HepG2 (cell line): ENCODE data around the gene GUCY2F. TPM values are rescaled to one million over a fixed set of nuclear protein-coding genes. Genes with fewer than 3 reads are reported as not detected.

Experiments used
- ATAC-seq: fragments of 200-7000 bp; cut with Tn5 transposase; 3 replicates; pipeline ENCODE4 v1.9.1; 2020; ENCODE audit warnings: mild to moderate bottlenecking, moderate library complexity
- BruUV-seq: library from RNA; stranded (reverse); fragments of 400-500 nt; replicated peaks from 2 replicates; lab custom pipeline; 2021; lab: Mats Ljungman, UMichigan
- CTCF ChIA-PET: fragments of 300-600 bp; formaldehyde crosslinking; extraction: SDS; loops from one replicate; lab custom pipeline; 2021; ENCODE audit warnings: low total read pairs, inconsistent platforms, low intra/inter-chr PET ratio; lab: Yijun Ruan, JAX
- POLR2A ChIA-PET: fragments of 350-600 bp; sonication (Branson Sonifier 250); formaldehyde crosslinking; loops from one replicate; lab custom pipeline; 2020; ENCODE audit warnings: antibody characterized with exemption, inconsistent platforms; lab: Yijun Ruan, JAX
- DNase-seq: peaks from one replicate; pipeline ENCODE4 v3.0.0-alpha.2; 2015; ENCODE audit warnings: low spot score
- FAIRE-seq: peaks from 3 replicates; lab custom pipeline; 2011; peaks lifted over from hg19 to GRCh38; lab: Jason Lieb, UNC
- H2AFZ ChIP-seq: one replicate; pipeline ENCODE4 v1.6.1; 2011; ENCODE audit warnings: low read length, inconsistent platforms
- H3K27ac ChIP-seq: fragments of 300-600 bp; 3 replicates; pipeline ENCODE4 v1.8.0; 2011; ENCODE audit warnings: mixed run types, mild to moderate bottlenecking, mixed read lengths, low read length, inconsistent platforms; ENCODE audit not compliant: insufficient read depth; ENCODE audit errors: extremely low read length
- H3K27me3 ChIP-seq, 2 experiments: fragments of 200-600 bp in 1 of 2; 2 replicates in 1 of 2; 3 replicates in 1 of 2; pipeline versions ENCODE4 v1.6.0 to v1.8.0; 2011; ENCODE audit warnings: low read length in 2 of 2, mild to moderate bottlenecking in 2 of 2, moderate library complexity in 2 of 2, inconsistent platforms in 1 of 2; ENCODE audit not compliant: insufficient read depth in 2 of 2, control insufficient read depth in 1 of 2
- H3K36me3 ChIP-seq, 2 experiments: fragments of 200-600 bp in 1 of 2; replicated peaks in 1 of 2; 2 replicates in 1 of 2; 3 replicates in 1 of 2; pipeline versions ENCODE4 v1.5.1 to v1.8.0; 2011; ENCODE audit warnings: low read length in 2 of 2, inconsistent platforms in 1 of 2; ENCODE audit not compliant: insufficient read depth in 2 of 2, control insufficient read depth in 1 of 2
- H3K4me1 ChIP-seq: 2 replicates; pipeline ENCODE4 v1.5.1; 2012; ENCODE audit warnings: low read length, inconsistent platforms; ENCODE audit not compliant: insufficient read depth
- H3K4me2 ChIP-seq: 2 replicates; pipeline ENCODE4 v1.6.0; 2011; ENCODE audit warnings: low read depth, low read length, inconsistent platforms
- H3K4me3 ChIP-seq, 3 experiments: fragments of 200-600 bp in 1 of 3; sonication (generic), shearing (Covaris generic) in 1 of 3; replicated peaks in 1 of 3; 2 replicates each; pipeline ENCODE4 v1.5.1; 2011 to 2016; ENCODE audit warnings: low read length in 3 of 3, inconsistent platforms in 2 of 3, low read depth in 2 of 3, mild to moderate bottlenecking in 2 of 3, control low read depth in 1 of 3, mixed read lengths in 1 of 3; ENCODE audit not compliant: insufficient read depth in 1 of 3
- H3K79me2 ChIP-seq: one replicate; pipeline ENCODE4 v1.6.1; 2011; ENCODE audit warnings: low read length, inconsistent platforms; ENCODE audit not compliant: insufficient read depth
- H3K9ac ChIP-seq: 2 replicates; pipeline ENCODE4 v1.6.0; 2011; ENCODE audit warnings: mild to moderate bottlenecking, low read depth, low read length, inconsistent platforms; ENCODE audit not compliant: insufficient read depth
- H3K9me3 ChIP-seq: 2 replicates; pipeline ENCODE4 v1.5.1; 2012; ENCODE audit warnings: mild to moderate bottlenecking, low read length
- H4K20me1 ChIP-seq: 2 replicates; pipeline ENCODE4 v1.6.0; 2011; ENCODE audit warnings: inconsistent platforms, mild to moderate bottlenecking, low read length, moderate library complexity; ENCODE audit not compliant: insufficient read depth
- ADNP ChIP-seq: sonication (generic); formaldehyde crosslinking; IDR thresholded peaks from 2 replicates; pipeline ENCODE4 v1.4.0; 2020; ENCODE audit warnings: missing genetic modification reagents
- ATF5 ChIP-seq: sonication (generic); formaldehyde crosslinking; IDR thresholded peaks from 2 replicates; pipeline ENCODE4 v1.4.0; 2020; ENCODE audit warnings: mild to moderate bottlenecking, low read depth, missing genetic modification reagents
- KAT2B ChIP-seq: fragments of 150-350 bp; IDR thresholded peaks from 2 replicates; pipeline ENCODE4 v1.6.1; 2014; ENCODE audit warnings: low read depth, low read length, borderline replicate concordance
- NAIF1 ChIP-seq: sonication (generic); formaldehyde crosslinking; IDR thresholded peaks from 2 replicates; pipeline ENCODE4 v1.5.0; 2020; ENCODE audit warnings: mild to moderate bottlenecking, missing genetic modification reagents, borderline replicate concordance
- TMF1 ChIP-seq: sonication (generic); formaldehyde crosslinking; IDR thresholded peaks from 2 replicates; pipeline ENCODE4 v1.8.1; 2022; ENCODE audit warnings: low read depth, missing genetic modification reagents
- ZNF205 ChIP-seq: IDR thresholded peaks from 2 replicates; pipeline ENCODE4 v1.6.1; 2018; ENCODE audit warnings: missing biosample characterization, missing genetic modification reagents
- ZNF224 ChIP-seq: sonication (generic); formaldehyde crosslinking; IDR thresholded peaks from 2 replicates; pipeline ENCODE4 v1.5.0; 2020; ENCODE audit warnings: mild to moderate bottlenecking, missing genetic modification reagents
- ZNF274 ChIP-seq: sonication (generic); formaldehyde crosslinking; IDR thresholded peaks from 2 replicates; pipeline ENCODE4 v1.5.1; 2020; ENCODE audit warnings: mild to moderate bottlenecking, missing genetic modification reagents
- ZNF343 ChIP-seq: sonication (generic); formaldehyde crosslinking; IDR thresholded peaks from 2 replicates; pipeline ENCODE4 v1.4.0; 2020; ENCODE audit warnings: mild to moderate bottlenecking, missing genetic modification reagents
- ZNF484 ChIP-seq: sonication (generic); formaldehyde crosslinking; IDR thresholded peaks from 2 replicates; pipeline ENCODE4 v1.5.1; 2020; ENCODE audit warnings: mild to moderate bottlenecking, low read depth, missing genetic modification reagents, borderline replicate concordance
- WGBS: methylation state at CpG from one replicate; pipeline ENCODE4 v1.1.6; 2017; ENCODE audit warnings: low lambda C conversion rate; 5-methylcytosine and 5-hydroxymethylcytosine counted together
- in situ Hi-C: cut with HindIII; loops from 2 replicates; pipeline ENCODE4 v1.10.0; 2017; ENCODE audit warnings: low pct_unique_long_range_greater_than_20kb; ENCODE audit not compliant: extremely low pct_ligation_motif_present
- intact Hi-C: fragments of 100-400 bp; cut with micrococcal nuclease; formaldehyde crosslinking; loops from one replicate; pipeline ENCODE4 v1.10.0; 2022; ENCODE audit not compliant: unreplicated experiment
- polyA plus RNA-seq, 8 experiments: library from polyadenylated mRNA; depleted of rRNA in 3 of 8; stranded (reverse) in 7 of 8; unstranded in 1 of 8; fragments of >200 nt; fragmentation: Illumina TruSeq in 4 of 8; extraction: Trizol in 4 of 8; gene quantifications; 2 replicates each; pipeline versions ENCODE4 v1.2.1 to v1.2.3, GENCODE V29; 2011 to 2016; ENCODE audit warnings: low read depth in 4 of 8, missing spikeins in 1 of 8, mixed read lengths in 1 of 8; ENCODE audit not compliant: insufficient read depth in 1 of 8
- total RNA-seq, 5 experiments: library from RNA; depleted of rRNA; stranded (reverse); fragments of >200 nt; fragmentation: Illumina TruSeq; extraction: Trizol; gene quantifications; 2 replicates each; pipeline ENCODE4 v1.2.3, GENCODE V29; 2016; ENCODE audit warnings: low read depth in 1 of 5
- TF ChIP-seq, protein P1 (sequence below), 2 experiments: fragments of 450-650 bp in 1 of 2; sonication (generic) in 1 of 2; formaldehyde crosslinking in 1 of 2; IDR thresholded peaks; 2 replicates each; pipeline versions ENCODE4 v1.6.1 to v1.8.0; 2016 to 2022; ENCODE audit warnings: antibody characterized with exemption in 1 of 2, mild to moderate bottlenecking in 1 of 2, missing genetic modification reagents in 1 of 2

Gene GUCY2F
- total and polyA plus RNA-seq, 2 of the 13 experiments (the other 11 are each of a cell fraction or from before 2014, with no cell fraction given), result 0.03 TPM; not detected in 1

DNA sequence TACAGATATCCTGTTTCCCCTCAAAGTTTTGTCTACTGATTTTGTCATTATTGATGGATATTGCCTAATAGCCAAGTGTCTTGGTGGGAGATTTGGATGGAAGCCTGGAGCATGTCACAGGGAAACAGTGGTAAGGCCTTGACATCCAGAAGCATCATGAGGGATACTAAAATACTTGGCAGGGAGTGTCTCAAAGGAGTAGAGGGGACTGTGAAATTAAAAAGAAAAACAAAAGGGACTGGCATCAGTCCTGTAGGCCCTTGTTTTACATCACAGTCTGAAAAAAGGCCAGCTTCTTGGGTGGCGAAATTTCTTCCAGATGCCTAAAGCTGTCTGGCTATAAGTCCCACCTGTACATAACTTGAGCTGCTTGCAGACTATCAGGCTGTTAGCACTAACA lies 83.8 kb downstream of the GUCY2F start:
- intact Hi-C loops, result no loop called here
- Histone ChIP-seq H3K79me2 (no peaks in the 10 kb centered on the region), H3K4me3 (no peak overlapping the region), H3K9ac (no peak overlapping the region), H3K27me3 (no peaks in the 10 kb centered on the region), H3K9me3 (no peaks in the 10 kb centered on the region), H3K4me2 (no peak overlapping the region), H2AFZ (no peak overlapping the region), H3K4me1 (no peaks in the 10 kb centered on the region), H4K20me1 (no peaks in the 10 kb centered on the region), H3K27ac (no peak overlapping the region), H3K36me3 (no peaks in the 10 kb centered on the region)
- ATAC-seq (no peak), FAIRE-seq (no peak), DNase-seq (no peak)
- BruUV-seq, result no TSS peak
- WGBS, result no CpG with 5 or more reads among the region's 1 CpG
- ChIA-PET POLR2A (no interaction called here), CTCF (no interaction called here)
- TF ChIP-seq, protein P1, sequence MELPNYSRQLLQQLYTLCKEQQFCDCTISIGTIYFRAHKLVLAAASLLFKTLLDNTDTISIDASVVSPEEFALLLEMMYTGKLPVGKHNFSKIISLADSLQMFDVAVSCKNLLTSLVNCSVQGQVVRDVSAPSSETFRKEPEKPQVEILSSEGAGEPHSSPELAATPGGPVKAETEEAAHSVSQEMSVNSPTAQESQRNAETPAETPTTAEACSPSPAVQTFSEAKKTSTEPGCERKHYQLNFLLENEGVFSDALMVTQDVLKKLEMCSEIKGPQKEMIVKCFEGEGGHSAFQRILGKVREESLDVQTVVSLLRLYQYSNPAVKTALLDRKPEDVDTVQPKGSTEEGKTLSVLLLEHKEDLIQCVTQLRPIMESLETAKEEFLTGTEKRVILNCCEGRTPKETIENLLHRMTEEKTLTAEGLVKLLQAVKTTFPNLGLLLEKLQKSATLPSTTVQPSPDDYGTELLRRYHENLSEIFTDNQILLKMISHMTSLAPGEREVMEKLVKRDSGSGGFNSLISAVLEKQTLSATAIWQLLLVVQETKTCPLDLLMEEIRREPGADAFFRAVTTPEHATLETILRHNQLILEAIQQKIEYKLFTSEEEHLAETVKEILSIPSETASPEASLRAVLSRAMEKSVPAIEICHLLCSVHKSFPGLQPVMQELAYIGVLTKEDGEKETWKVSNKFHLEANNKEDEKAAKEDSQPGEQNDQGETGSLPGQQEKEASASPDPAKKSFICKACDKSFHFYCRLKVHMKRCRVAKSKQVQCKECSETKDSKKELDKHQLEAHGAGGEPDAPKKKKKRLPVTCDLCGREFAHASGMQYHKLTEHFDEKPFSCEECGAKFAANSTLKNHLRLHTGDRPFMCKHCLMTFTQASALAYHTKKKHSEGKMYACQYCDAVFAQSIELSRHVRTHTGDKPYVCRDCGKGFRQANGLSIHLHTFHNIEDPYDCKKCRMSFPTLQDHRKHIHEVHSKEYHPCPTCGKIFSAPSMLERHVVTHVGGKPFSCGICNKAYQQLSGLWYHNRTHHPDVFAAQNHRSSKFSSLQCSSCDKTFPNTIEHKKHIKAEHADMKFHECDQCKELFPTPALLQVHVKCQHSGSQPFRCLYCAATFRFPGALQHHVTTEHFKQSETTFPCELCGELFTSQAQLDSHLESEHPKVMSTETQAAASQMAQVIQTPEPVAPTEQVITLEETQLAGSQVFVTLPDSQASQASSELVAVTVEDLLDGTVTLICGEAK (IDR thresholded peaks at IDR 0.05), result no peak
- TF ChIP-seq, protein P1 (CRISPR knock-in tag; IDR thresholded peaks at IDR 0.05), result no peak
- TF ChIP-seq NAIF1, result no peak
- TF ChIP-seq ADNP (CRISPR knock-in tag), result no peak
- TF ChIP-seq ZNF274 (CRISPR knock-in tag), result no peak
- no peak for TF ChIP-seq KAT2B
- no peak for TF ChIP-seq ATF5 (CRISPR knock-in tag)
- no peak for TF ChIP-seq ZNF343 (CRISPR knock-in tag)
- no peak for TF ChIP-seq ZNF205 (CRISPR knock-in tag)
- no peak for TF ChIP-seq TMF1 (CRISPR knock-in tag)
- TF ChIP-seq ZNF484, result no peak
- TF ChIP-seq ZNF224 (CRISPR knock-in tag), result no peak
- in situ Hi-C loops, result no loop called here
